NCI-H82 (cell line): ENCODE results near the gene CNOT1.
"Not testable (repeated sequence)": the region's sequence is repeated elsewhere in the genome, so short reads cannot be mapped to it uniquely, and the experiment has no call there.

Experiments used
- DNase-seq: peaks from one replicate; lab custom pipeline; 2025; lab: John Stamatoyannopoulos, UW

The CNOT1 gene

DNA sequence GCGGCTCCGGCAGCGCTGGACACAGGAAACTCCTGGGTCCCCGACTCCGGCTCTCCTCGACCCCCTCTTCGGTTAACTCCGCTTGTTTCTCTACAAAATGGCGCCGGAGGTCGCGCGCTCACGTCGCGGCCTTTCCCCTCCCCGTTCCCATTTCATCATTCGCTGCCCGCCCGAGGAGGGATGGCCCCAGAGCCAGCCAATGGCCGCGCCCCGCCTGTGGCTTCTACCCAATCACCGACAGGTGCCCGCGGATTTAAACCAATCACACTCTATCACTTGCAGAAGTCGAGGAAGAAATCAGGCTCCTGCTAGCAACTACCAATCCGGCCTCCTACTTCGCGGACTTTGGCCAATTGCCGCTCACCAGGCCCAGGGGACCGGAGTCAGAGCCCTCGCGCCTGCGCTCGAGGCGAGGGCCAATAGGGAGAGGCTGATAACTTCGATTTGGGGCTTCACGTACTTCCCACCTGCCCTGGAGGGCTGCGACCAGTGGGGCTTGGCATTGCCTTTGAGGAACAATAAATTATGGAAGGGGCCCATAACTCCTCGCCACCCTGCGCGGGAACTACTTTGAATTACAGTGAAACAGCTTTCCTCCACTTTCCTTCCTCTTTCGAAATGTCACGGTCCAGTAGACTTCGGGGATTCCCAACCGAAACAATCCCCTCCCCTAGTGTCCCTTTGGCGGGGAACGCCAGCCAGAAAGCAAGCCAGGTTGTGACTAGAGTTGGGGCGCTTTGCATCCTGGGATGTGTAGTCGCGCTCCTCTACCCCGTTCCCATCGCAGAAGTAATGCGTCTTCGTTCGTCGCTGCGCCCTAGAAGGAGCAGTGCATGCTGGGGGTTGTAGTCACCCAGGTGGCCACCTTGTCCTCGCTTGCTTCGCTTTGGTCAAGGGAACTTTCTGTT, at the start of gene CNOT1:
TSS of gene CNOT1 (minus strand) at position 94 of the 908 bp plus-strand sequence. CDS start 30,489 bp downstream, outside the sequence.
- DNase-seq = peak; percentile 99

DNA sequence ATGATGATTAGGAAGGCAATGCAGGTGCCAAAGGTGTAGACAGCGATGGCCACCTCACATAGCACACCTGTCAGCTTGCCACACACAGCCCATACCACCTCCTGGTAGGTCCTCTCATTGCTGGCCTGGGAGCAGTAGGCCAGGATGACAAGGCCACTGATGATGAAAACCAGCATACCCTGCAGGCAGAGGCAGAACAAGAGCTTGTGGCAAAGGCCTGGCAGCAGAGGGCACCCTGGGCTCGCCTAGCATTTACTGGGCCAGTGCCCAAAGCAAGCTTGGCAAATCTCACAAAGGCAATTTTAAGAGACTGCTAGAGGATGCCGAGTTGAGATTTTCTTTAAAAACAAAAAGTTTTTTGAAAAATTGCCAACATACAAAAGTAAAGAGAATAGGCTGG, 49.1 kb upstream of the CNOT1 start:
- no peak for DNase-seq

GRCh38 chr16:58678269-58678668, 48.6 kb upstream of the CNOT1 start:
- DNase-seq = no peak

DNA sequence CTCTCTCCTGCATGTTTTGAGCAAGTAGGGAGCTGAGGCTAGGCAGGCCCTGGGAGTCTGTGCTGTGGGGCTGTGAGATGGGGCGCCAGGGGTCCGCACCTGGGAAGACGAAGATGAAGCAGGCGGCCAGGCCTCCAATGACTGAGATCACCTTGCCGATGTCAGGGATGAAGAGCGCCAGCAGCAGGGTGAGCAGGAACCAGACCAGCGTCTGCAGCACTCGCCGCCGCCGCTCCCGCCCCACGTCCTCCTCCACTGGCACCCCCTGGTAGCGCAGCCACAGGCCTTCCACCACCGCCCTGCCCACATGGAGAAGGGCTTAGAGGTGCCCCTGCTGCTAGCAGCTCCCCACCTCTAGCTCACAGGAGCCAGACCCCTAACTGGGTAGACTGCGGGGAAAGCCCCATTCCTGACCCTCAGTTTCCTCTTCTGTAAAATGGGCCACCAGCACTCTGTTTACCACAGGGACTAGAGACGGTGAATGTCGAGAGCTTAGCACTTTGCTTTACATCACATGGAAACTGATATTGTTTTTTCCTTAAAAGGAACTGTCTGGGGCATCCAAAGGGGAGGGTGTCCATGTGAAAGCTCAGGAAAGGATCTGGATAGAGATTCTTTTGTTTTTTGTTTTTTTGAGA, 41.4 kb upstream of the CNOT1 start:
- no peak for DNase-seq

GRCh38 chr16:58670177-58670576, 40.6 kb upstream of the CNOT1 start:
- DNase-seq = no peak

- DNase-seq = no peak
Observed at GRCh38 chr16:58665200-58665599, 35.6 kb upstream of the CNOT1 start.

DNA sequence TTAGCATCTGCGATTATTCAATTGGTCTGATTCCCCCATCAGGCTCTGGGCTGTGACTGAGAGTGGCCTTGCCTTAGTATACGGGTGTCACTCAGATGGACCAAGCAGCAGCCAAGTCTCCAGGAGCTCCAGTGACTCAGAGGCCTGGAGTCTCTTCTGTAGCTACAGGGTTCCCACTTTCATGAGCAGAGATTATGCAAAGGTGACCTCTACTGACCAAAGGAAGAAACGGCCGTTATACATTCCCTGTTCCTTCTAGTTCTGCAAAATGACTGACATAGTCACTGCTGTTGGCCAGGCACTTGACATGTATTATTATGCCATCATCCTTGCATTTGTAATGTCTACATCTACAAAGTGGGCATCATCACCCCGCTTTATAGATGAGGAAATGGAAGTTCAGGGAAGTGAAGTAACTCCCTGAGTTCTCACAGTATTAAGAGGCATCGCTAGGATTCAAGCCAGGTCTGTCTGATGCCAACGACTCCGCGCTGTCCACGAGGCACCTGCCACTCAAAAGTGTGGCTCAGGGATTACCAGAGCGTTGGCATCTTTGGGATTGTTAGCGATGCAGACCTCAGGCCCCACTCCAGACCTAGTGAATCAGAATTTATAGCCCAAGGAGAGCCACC, 31.7 kb upstream of the CNOT1 start:
- peak; percentile 75 for DNase-seq

GRCh38 chr16:58659911-58660310, 30.3 kb upstream of the CNOT1 start:
- not testable (repeated sequence) for DNase-seq

DNA sequence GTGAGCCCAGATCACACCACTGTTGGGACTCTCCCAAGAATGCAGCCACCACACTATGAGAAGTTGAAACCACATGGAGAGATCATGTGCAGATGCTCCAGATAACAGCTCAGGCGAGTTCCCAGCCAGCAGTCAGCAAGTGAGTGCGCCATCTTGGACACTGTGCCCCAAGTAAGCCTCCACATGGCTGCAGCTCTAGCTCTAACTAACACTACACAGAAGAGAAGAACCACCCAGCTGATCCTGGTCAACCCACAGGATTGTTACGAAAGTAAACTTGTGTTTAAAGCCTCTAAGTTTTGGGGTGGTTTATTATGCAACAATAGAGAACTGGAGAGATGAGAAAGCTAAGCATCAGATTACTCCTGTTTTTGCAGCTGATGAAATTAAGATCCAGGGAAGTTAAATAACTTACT, 29.2 kb upstream of the CNOT1 start:
- DNase-seq = no peak

GRCh38 chr16:58656899-58657298, 27.3 kb upstream of the CNOT1 start:
- DNase-seq = no peak

- no peak for DNase-seq
Observed at GRCh38 chr16:58655215-58655596, 25.6 kb upstream of the CNOT1 start.

DNA sequence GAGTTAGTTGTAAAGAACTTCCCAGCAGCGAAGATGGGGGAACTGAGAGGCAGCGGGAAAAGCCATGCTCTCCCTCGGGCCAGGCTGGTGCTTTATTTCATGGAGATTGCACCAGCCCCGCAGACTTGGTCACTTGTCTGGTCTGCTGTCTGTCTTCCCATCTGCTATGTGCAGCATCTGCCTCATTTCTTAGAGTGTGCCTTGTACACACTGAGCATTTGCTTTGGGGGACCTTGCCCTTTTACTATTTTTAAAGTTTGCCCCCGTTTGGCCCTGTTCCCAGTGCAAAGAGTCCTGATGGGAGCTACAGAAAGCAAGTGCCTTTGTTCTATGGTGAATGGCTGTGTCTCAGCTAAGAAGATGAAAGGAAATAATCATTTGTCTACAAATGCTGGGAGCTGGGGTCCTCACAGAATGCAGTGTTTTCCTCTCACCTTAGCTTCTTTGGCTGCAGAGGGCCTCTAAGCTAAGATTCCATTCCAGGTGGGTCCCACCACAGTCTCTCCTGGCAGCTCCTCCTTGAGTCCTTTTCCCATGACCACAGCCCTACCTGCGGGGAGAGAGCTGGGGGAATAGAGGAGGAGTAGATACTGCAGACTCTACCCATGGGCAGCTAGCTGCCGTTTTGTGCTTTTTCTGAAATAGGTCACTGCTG, 25.1 kb upstream of the CNOT1 start:
- DNase-seq = no peak

DNA sequence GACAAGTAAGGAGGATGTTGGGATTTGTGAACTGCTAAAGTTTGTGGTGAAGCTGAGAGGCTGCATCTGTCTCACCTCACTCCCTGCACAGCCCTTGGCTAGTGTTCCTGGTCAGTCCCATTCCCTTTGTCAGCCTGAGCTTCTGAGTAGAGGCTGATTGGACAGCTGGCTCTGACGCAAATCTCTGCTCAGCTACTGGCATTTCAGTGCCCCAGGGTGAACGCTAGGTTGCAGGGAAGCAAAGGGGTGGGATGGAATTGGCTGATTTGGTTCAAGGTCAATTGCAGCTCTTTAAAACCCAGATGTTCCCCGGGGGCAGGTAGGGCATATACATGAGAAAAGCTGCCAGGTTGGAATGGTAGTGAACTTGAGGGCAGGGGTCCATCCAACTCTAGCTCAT, 23.1 kb upstream of the CNOT1 start:
- DNase-seq = peak; percentile 43

- no peak for DNase-seq
Observed at GRCh38 chr16:58651965-58652348, 22.3 kb upstream of the CNOT1 start.

GRCh38 chr16:58649707-58650106, 20.1 kb upstream of the CNOT1 start:
- no peak for DNase-seq

GRCh38 chr16:58647107-58647506, 17.5 kb upstream of the CNOT1 start:
- no peak for DNase-seq

- DNase-seq = no peak
Observed at GRCh38 chr16:58644765-58645487, 15.3 kb upstream of the CNOT1 start.

GRCh38 chr16:58644108-58644507, 14.5 kb upstream of the CNOT1 start:
- DNase-seq = no peak

GRCh38 chr16:58640949-58641348, 11.3 kb upstream of the CNOT1 start:
- DNase-seq = no peak

GRCh38 chr16:58639836-58640235, 10.2 kb upstream of the CNOT1 start:
- no peak for DNase-seq

- no peak for DNase-seq
Observed at GRCh38 chr16:58639230-58639629, 9.6 kb upstream of the CNOT1 start.
